K562 (cell line): ENCODE measurements around the gene BTBD10. TPM values are rescaled to one million over a fixed set of nuclear protein-coding genes. Genes with fewer than 3 reads are reported as not detected.

Experiments used
- ATAC-seq: fragments of 200-7000 bp; cut with Tn5 transposase; 3 replicates; pipeline ENCODE4 v1.9.1; 2020; ENCODE audit warnings: moderate library complexity
- BruUV-seq: library from RNA; stranded (reverse); fragments of 400-500 nt; replicated peaks from 2 replicates; lab custom pipeline; 2021; lab: Mats Ljungman, UMichigan
- CTCF ChIA-PET: fragments of 300-600 bp; formaldehyde crosslinking; extraction: SDS; loops from one replicate; lab custom pipeline; 2021; ENCODE audit warnings: low intra/inter-chr PET ratio; lab: Yijun Ruan, JAX
- POLR2A ChIA-PET: fragments of 300-600, 350-650 bp; sonication (Branson Sonifier 250); formaldehyde crosslinking; extraction: SDS; loops from one replicate; lab custom pipeline; 2021; ENCODE audit warnings: antibody characterized with exemption, inconsistent platforms; lab: Yijun Ruan, JAX
- DNase-seq, 4 experiments: peaks; one replicate each; pipeline versions ENCODE4 v3.0.0 to v3.0.0-alpha.2; 2011 to 2018; ENCODE audit warnings: low spot score in 3 of 4, mixed read lengths in 3 of 4; ENCODE audit errors: extremely low read depth in 1 of 4
- FAIRE-seq: peaks from 2 replicates; lab custom pipeline; 2011; peaks lifted over from hg19 to GRCh38; lab: Jason Lieb, UNC
- H2AFZ ChIP-seq: 2 replicates; pipeline ENCODE4 v1.6.0; 2011; ENCODE audit warnings: low read depth, low read length, control low read depth, inconsistent platforms
- H3K27ac ChIP-seq: fragments of 200-600 bp; 3 replicates; pipeline ENCODE4 v1.8.0; 2011; ENCODE audit warnings: low read depth, mild to moderate bottlenecking, control low read depth, inconsistent platforms, low read length, moderate library complexity, mixed read lengths; ENCODE audit errors: extremely low read depth
- H3K27me3 ChIP-seq, 2 experiments: fragments of 300-600 bp in 1 of 2; 2 replicates in 1 of 2; 3 replicates in 1 of 2; pipeline versions ENCODE4 v1.6.0 to v1.8.0; 2011; ENCODE audit warnings: inconsistent platforms in 2 of 2, low read length in 2 of 2, mild to moderate bottlenecking in 1 of 2, mixed read lengths in 1 of 2, moderate library complexity in 1 of 2; ENCODE audit not compliant: control insufficient read depth in 2 of 2, insufficient read depth in 2 of 2
- H3K36me3 ChIP-seq: fragments of 300-600 bp; 3 replicates; pipeline ENCODE4 v1.8.0; 2011; ENCODE audit warnings: mild to moderate bottlenecking, low read length, inconsistent platforms; ENCODE audit not compliant: control insufficient read depth, insufficient read depth
- H3K4me1 ChIP-seq, 2 experiments: fragments of 200-600 bp in 1 of 2; replicated peaks in 1 of 2; 2 replicates in 1 of 2; 3 replicates in 1 of 2; pipeline versions ENCODE4 v1.5.1 to v1.8.0; 2011; ENCODE audit warnings: inconsistent platforms in 2 of 2, low read length in 2 of 2, mild to moderate bottlenecking in 1 of 2, mixed read lengths in 1 of 2, moderate library complexity in 1 of 2; ENCODE audit not compliant: control insufficient read depth in 2 of 2, insufficient read depth in 2 of 2
- H3K4me2 ChIP-seq: 2 replicates; pipeline ENCODE4 v1.6.1; 2011; ENCODE audit warnings: low read length, control low read depth, inconsistent platforms, mixed read lengths; ENCODE audit not compliant: insufficient read depth
- H3K4me3 ChIP-seq: fragments of 200-600 bp; sonication (generic), shearing (Covaris generic); 2 replicates; pipeline ENCODE4 v1.5.1; 2016; ENCODE audit warnings: control low read depth, inconsistent platforms
- H3K79me2 ChIP-seq: fragments of 200-600 bp; 3 replicates; pipeline ENCODE4 v1.8.0; 2011; ENCODE audit warnings: low read length, inconsistent platforms; ENCODE audit not compliant: control insufficient read depth, insufficient read depth
- H3K9ac ChIP-seq, 2 experiments: 2 replicates each; pipeline versions ENCODE4 v1.6.0 to v1.6.1; 2011; ENCODE audit warnings: low read depth in 2 of 2, low read length in 2 of 2, control low read depth in 1 of 2, inconsistent platforms in 1 of 2, mild to moderate bottlenecking in 1 of 2, mixed read lengths in 1 of 2; ENCODE audit not compliant: insufficient read depth in 1 of 2
- H3K9me1 ChIP-seq: one replicate; pipeline ENCODE4 v1.6.0; 2011; ENCODE audit warnings: inconsistent platforms, mild to moderate bottlenecking, low read length, moderate library complexity; ENCODE audit not compliant: control insufficient read depth, insufficient read depth
- H3K9me3 ChIP-seq: replicated peaks from 2 replicates; pipeline ENCODE4 v1.5.1; 2011; ENCODE audit warnings: low read depth, low read length, inconsistent platforms; ENCODE audit not compliant: control insufficient read depth, insufficient read depth
- H4K20me1 ChIP-seq: replicated peaks from 2 replicates; pipeline ENCODE4 v1.6.1; 2011; ENCODE audit warnings: low read length, inconsistent platforms, mixed read lengths; ENCODE audit not compliant: control insufficient read depth, insufficient read depth
- MTA2 ChIP-seq: fragments of 450-650 bp; IDR thresholded peaks from 2 replicates; pipeline ENCODE4 v1.6.1; 2016; ENCODE audit warnings: low read depth
- NFRKB ChIP-seq: fragments of 450-650 bp; IDR thresholded peaks from 2 replicates; pipeline ENCODE4 v1.6.1; 2016; ENCODE audit warnings: low read depth
- POLR2AphosphoS2 ChIP-seq: IDR thresholded peaks from 2 replicates; pipeline ENCODE4 v1.6.1; 2012; ENCODE audit warnings: low read length, improper control_type of control experiment
- ZNF134 ChIP-seq: fragments of 250-450 bp; sonication (Bioruptor Pico); conservative IDR thresholded peaks from 2 replicates; pipeline ENCODE4 v1.4.0; 2020
- WGBS: fragments of 100-300 bp; shearing (Covaris generic); methylation state at CpG from one replicate; pipeline ENCODE4 v1.1.6; 2016; ENCODE audit warnings: low coverage, mixed read lengths; ENCODE audit not compliant: insufficient coverage; ENCODE audit errors: missing lambda C conversion rate; 5-methylcytosine and 5-hydroxymethylcytosine counted together
- in situ Hi-C: fragments of 300-500 bp; cut with MboI; formaldehyde crosslinking; loops from 4 replicates; pipeline ENCODE4 v1.15.0; 2018; ENCODE audit warnings: inconsistent platforms, mixed read lengths
- intact Hi-C: fragments of 100-400 bp; cut with micrococcal nuclease; formaldehyde crosslinking; loops from 2 replicates; pipeline ENCODE4 v1.14.2; 2022
- polyA plus RNA-seq, 8 experiments: library from polyadenylated mRNA; depleted of rRNA in 4 of 8; stranded (reverse) in 5 of 8; unstranded in 3 of 8; fragments of >200 nt; fragmentation: Nextera tagmentation in 2 of 8; fragmentation: Illumina TruSeq in 1 of 8; extraction: Ambion mirVana in 2 of 8; extraction: Trizol in 1 of 8; gene quantifications; 2 replicates each; pipeline versions ENCODE4 v1.2.1 to v1.2.3, GENCODE V29; 2011 to 2014; ENCODE audit warnings: inconsistent platforms in 1 of 8, missing spikeins in 1 of 8
- total RNA-seq, 7 experiments: library from RNA; depleted of rRNA in 6 of 7; stranded (reverse); fragments of >200 nt in 6 of 7; fragmentation: Illumina TruSeq in 2 of 7; extraction: Trizol in 2 of 7; gene quantifications; 2 replicates each; pipeline versions ENCODE4 v1.2.1 to v1.2.3, GENCODE V29; 2011 to 2021; ENCODE audit warnings: low replicate concordance in 1 of 7
- TF ChIP-seq, protein P1 (sequence below): fragments of 200-800 bp; sonication (Bioruptor generic); IDR thresholded peaks from 2 replicates; pipeline ENCODE4 v1.6.1; 2017; ENCODE audit warnings: missing genetic modification characterization, missing compliant biosample characterization

Gene BTBD10
- total and polyA plus RNA-seq, 9 of the 15 experiments (the other 6 are each of a cell fraction or from before 2014, with no cell fraction given): 11.6 to 22.8 (median 16.3) TPM

DNA sequence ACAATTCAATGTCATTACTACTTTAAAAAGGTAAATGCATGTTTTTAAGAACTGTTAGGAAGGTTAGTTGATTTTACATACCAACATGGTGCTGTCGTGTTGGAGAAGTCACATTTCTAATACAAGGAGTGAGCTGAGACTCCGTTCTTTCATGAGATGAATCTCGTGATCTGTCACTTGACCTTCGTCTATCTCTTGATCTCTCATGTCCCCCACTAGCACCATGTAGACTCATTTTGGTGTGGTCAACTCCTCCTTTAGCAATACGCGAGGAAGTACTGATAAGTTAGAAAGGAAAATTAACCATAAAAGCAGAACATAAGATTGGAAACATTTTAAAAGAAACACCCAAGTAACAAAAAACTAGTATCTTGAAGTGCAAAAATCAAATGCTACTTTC is 41.5 kb downstream of the BTBD10 start:
- FAIRE-seq: peak; percentile 60
- no peak overlapping the region for H3K9ac ChIP-seq
- no peak overlapping the region for H3K4me3 ChIP-seq
- TF ChIP-seq, protein P1, sequence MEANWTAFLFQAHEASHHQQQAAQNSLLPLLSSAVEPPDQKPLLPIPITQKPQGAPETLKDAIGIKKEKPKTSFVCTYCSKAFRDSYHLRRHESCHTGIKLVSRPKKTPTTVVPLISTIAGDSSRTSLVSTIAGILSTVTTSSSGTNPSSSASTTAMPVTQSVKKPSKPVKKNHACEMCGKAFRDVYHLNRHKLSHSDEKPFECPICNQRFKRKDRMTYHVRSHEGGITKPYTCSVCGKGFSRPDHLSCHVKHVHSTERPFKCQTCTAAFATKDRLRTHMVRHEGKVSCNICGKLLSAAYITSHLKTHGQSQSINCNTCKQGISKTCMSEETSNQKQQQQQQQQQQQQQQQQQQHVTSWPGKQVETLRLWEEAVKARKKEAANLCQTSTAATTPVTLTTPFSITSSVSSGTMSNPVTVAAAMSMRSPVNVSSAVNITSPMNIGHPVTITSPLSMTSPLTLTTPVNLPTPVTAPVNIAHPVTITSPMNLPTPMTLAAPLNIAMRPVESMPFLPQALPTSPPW (CRISPR knock-in tag): 0 out of 2 replicates have a peak, but pooled peaks have one; percentile 11
- TF ChIP-seq MTA2 (no peak), NFRKB (no peak)
- no peaks in the 10 kb centered on the region for H3K36me3 ChIP-seq
- no peaks in the 10 kb centered on the region for H3K9me3 ChIP-seq
- no peak overlapping the region for H2AFZ ChIP-seq
- H3K9me1 ChIP-seq: no peaks in the 10 kb centered on the region
- no peaks in the 10 kb centered on the region for H3K27me3 ChIP-seq
- no peaks in the 10 kb centered on the region for H4K20me1 ChIP-seq
- no peaks in the 10 kb centered on the region for H3K4me1 ChIP-seq
- 32% methylated on average over 6 of the region's 6 CpGs for WGBS
- ATAC-seq: no peak
- intact Hi-C loops (no loop called here), in situ Hi-C loops (no loop called here)
- no peak for DNase-seq
- ChIA-PET POLR2A (no interaction called here), CTCF (no interaction called here)
- no peaks in the 10 kb centered on the region for H3K79me2 ChIP-seq
- H3K4me2 ChIP-seq: no peak overlapping the region
- no peak overlapping the region for H3K27ac ChIP-seq
- BruUV-seq: no TSS peak

DNA sequence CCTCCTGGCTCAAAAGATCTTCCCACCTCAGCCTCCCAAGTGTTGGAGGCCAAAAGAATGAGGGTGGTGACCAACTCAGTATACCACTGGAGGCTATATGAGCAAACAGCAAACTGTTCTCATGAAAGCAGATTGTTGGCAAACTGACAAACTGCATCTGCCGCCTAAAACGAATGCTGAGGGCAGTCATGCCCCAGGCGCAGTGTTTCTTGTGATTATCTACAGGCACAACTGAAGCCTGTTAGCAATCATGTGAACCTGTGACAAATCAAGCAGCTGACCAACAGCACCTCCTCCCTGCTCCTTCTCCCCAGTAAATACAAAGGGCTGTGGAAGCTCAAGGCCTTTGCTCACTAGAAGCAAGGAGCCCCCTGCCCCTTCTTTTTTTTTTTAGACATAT is 47.8 kb downstream of the BTBD10 start:
- TF ChIP-seq ZNF134 (CRISPR knock-in tag) (no peak), POLR2AphosphoS2 (no peak)
- CTCF ChIA-PET: no interaction called here
- no TSS peak for BruUV-seq

More for the DNA sequence above, 47.8 kb downstream of the BTBD10 start:
- in situ Hi-C loops (no loop called here), intact Hi-C loops (no loop called here)
- H4K20me1 ChIP-seq: no peaks in the 10 kb centered on the region
- POLR2A ChIA-PET: no interaction called here
- no peaks in the 10 kb centered on the region for H3K9me1 ChIP-seq
- ATAC-seq (no peak), DNase-seq (no peak), FAIRE-seq (no peak)
- no peak overlapping the region for H3K9ac ChIP-seq
- H3K27me3 ChIP-seq: no peaks in the 10 kb centered on the region
- no peak overlapping the region for H3K27ac ChIP-seq
- H3K4me2 ChIP-seq: no peak overlapping the region
- 77% methylated on average over 2 of the region's 3 CpGs for WGBS
- H2AFZ ChIP-seq: no peak overlapping the region
- H3K36me3 ChIP-seq: peaks cover 6% of the 10 kb centered on the region; the same call in 2 of the 3 replicates
- H3K4me1 ChIP-seq: no peaks in the 10 kb centered on the region
- H3K9me3 ChIP-seq: no peaks in the 10 kb centered on the region
- no peak overlapping the region for H3K4me3 ChIP-seq
- no peaks in the 10 kb centered on the region for H3K79me2 ChIP-seq
